ENCODE measurements around the gene SRRM1.
A peak's percentile ranks its signal among the peaks of the same experiment; 100 is the strongest.

Gene SRRM1

GRCh38 chr1:24709791-24710441 is 66.8 kb downstream of the SRRM1 start:
- no peak for TF ChIP-seq CTCF (IDR thresholded peaks at IDR 0.05; ENCODE audit: insufficient read depth, low read depth, low read length, missing control alignments)
- DNase-seq (ENCODE audit: low read depth) = no peak

GRCh38 chr1:24711329-24711728 is 68.2 kb downstream of the SRRM1 start:
- DNase-seq (ENCODE audit: low read depth) = no peak
- H3K4me3 ChIP-seq (ENCODE audit: low read length) = no peak overlapping the region
- TF ChIP-seq CTCF (IDR thresholded peaks at IDR 0.05; ENCODE audit: insufficient read depth, low read depth, low read length, missing control alignments) = no peak

More at GRCh38 chr1:24709791-24710441, 66.8 kb downstream of the SRRM1 start:
- H3K4me3 ChIP-seq (ENCODE audit: low read length) = no peak overlapping the region

- no peak overlapping the region for H3K4me3 ChIP-seq (ENCODE audit: low read length)
- TF ChIP-seq CTCF (IDR thresholded peaks at IDR 0.05; ENCODE audit: insufficient read depth, low read depth, low read length, missing control alignments) = no peak
- DNase-seq (ENCODE audit: low read depth) = no peak
Observed at GRCh38 chr1:24713176-24713575, 70.1 kb downstream of the SRRM1 start.

GRCh38 chr1:24713736-24714135 is 70.6 kb downstream of the SRRM1 start:
- TF ChIP-seq CTCF (IDR thresholded peaks at IDR 0.05; ENCODE audit: insufficient read depth, low read depth, low read length, missing control alignments) = no peak
- no peak for DNase-seq (ENCODE audit: low read depth)
- no peak overlapping the region for H3K4me3 ChIP-seq (ENCODE audit: low read length)

- no peak overlapping the region for H3K4me3 ChIP-seq (ENCODE audit: low read length)
- DNase-seq (ENCODE audit: low read depth) = peak; percentile 74
- no peak for TF ChIP-seq CTCF (IDR thresholded peaks at IDR 0.05; ENCODE audit: insufficient read depth, low read depth, low read length, missing control alignments)
Observed at GRCh38 chr1:24714859-24715520, 71.9 kb downstream of the SRRM1 start.

- TF ChIP-seq CTCF (IDR thresholded peaks at IDR 0.05; ENCODE audit: insufficient read depth, low read depth, low read length, missing control alignments) = no peak
- no peak for DNase-seq (ENCODE audit: low read depth)
- H3K4me3 ChIP-seq (ENCODE audit: low read length) = no peak overlapping the region
Observed at GRCh38 chr1:24715658-24716057, 72.6 kb downstream of the SRRM1 start.
